ENCODE results near the gene IRX3.

The IRX3 gene

DNA sequence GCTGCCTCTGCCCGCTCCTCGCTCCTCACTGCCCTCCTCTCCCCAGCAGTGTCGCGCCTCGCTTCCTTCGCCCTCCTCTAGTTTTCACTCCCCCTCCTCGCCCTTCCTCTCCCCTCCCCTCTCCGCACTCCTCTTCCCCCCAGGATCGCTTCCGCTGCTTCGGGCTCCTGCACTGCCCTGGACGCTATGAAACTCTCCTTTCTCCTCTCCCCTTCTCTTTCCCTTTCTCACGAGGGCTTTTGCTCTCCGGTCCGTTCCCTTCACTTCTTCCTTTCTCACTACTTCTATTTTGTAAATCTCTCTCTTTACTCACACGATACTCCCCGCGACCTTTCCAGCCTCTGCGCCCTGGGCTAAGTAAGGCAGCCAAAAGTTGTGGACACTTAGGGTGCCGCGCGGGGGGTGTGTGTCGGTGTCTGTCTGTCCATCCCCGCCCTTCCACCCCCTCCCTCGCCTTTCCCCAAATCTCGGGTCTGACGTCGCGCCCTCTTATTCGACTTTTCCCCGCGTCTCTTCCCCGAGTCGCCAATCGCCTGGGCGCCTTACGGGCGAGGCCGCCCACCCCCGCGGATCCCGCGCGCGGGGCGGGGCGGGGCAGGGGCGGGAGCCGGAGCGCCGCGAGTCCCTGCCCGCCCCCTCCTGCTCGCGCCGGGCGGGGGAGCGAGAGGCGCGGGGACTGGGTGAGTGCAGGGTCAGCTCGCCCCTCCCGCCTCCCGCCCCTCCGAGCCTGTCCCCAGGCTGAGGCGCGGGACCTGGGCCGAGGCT, at the start of gene IRX3:
Gene IRX3 (minus strand): TSS at position 422 of the 765 bp plus-strand sequence. CDS start 737 bp downstream, outside the sequence.
- peak; percentile 7 for DNase-seq (ENCODE audit: low spot score)

- DNase-seq (ENCODE audit: low spot score): no peak
Observed at GRCh38 chr16:54335230-54335629, 48.6 kb upstream of the IRX3 start.

DNA sequence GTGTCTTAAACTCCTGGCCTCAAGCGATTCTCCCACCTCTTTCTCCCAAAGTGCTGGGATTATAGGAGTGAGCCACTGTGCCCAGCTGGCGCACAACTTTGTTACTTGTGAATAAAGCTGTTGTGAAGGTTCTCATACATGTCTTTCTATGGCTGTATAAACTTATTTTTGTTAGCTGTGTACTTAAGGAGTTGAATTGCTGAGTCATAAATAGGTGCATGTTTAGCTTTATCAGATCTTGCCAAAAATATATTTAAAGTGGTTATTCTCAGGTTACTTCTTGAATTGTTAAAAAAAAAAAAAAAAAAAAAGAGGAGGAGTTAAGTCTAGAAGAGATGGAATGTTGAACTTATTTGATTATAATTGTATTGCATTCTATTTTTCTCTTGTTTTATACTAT, 47.6 kb upstream of the IRX3 start:
- DNase-seq (ENCODE audit: low spot score): no peak

GRCh38 chr16:54331241-54332002, 44.8 kb upstream of the IRX3 start:
- DNase-seq (ENCODE audit: low spot score): no peak

DNA sequence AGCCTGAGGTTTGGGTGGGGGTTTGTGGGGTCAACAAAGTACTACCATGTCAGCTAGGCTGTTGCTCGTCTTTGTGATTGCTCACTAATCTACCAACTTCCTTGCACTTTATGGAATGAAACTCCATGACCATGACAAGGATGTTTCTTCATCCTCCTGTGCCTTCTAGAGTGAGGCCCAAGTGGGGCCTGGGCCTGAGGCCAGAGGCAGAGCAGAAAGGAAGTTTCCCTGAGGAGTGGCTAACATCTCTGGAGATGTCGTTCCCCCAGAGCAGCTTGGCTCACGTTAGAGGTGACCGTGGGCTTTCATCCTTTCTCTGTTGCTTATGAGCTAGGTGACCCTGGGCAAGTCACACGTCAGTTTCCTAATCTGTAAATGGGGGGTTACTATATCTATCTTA, 41.0 kb upstream of the IRX3 start:
- DNase-seq (ENCODE audit: low spot score): no peak

DNA sequence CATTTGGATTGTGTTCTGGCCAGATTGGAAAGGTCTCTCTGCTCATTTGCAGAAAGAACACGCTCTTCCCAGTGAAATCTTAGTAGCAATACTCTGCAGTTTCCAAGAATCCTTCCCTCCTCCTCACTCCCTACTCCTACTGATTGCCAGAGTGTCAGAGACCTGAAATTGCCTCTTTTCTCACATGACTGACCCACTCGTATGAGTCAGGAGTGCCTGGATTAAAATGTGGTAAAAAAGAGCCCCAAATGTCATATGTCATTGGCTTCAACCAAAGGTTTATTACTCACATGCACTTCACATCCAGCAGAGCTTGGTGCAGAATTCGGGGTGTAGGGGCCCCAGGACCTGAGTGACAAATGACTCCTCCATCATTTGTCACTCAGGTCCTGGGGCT, 39.7 kb upstream of the IRX3 start:
- DNase-seq (ENCODE audit: low spot score): no peak

DNA sequence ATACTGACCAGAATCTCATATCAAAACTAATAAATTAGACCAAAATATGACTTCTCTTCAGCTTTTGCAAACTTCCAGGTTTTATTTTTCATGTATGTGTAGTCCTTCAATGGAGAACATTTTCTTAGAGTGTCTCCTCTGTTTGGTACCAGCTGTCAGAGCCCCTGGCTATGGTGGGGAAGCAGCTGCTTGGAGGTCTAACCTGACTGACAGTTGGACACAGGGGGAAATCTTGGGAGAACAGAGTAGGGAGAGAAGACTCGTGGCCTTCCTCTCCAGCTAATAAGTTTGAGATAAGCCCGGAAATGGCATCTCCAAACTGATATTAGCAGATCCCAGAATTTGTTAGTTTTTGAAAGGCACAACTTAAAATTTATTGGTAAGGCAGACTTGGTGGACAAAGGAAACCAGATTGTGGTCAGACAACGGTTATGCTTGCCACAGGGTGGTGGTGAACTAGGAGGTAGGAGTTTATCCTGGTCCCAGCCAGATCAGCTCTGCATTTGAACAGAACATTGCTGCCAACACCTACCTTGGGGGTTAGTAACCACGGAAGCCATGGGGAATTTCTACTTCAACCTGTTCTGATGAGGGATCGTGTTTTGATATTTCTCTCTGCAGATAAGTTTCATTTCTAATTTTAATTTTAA, 39.2 kb upstream of the IRX3 start:
- no peak for DNase-seq (ENCODE audit: low spot score)

GRCh38 chr16:54324716-54325115, 38.1 kb upstream of the IRX3 start:
- DNase-seq (ENCODE audit: low spot score): no peak

DNA sequence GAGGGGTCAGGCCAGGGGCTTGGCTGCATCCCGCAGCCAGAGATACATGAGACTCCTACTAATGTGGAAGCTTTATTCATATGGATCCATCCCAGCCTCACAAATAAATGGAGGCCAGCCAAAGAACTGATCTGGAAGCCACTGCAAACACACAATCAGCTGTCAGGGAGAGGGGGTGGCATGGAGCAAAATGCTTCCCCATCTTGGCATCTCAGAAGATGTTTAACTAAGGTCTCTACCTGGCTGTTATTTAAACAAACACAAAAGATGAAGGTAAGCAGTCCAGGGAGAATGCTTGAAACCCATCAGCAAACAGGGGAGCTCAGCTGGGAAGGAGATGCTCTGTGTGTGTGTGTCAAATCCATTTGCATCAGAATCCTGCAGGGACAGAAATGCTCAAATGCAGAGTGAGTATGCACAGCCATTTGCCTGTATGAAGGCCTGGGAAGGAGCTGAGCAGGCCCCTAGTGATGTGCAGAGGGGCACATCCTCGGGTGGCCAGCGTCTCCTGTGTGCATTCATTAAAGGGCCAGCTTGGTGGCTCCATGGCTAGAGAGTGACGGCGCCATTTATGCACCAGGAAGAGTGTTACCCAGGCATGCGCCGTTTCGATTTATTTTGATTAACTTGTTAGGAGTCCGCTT, 34.2 kb upstream of the IRX3 start:
- DNase-seq (ENCODE audit: low spot score): no peak

DNA sequence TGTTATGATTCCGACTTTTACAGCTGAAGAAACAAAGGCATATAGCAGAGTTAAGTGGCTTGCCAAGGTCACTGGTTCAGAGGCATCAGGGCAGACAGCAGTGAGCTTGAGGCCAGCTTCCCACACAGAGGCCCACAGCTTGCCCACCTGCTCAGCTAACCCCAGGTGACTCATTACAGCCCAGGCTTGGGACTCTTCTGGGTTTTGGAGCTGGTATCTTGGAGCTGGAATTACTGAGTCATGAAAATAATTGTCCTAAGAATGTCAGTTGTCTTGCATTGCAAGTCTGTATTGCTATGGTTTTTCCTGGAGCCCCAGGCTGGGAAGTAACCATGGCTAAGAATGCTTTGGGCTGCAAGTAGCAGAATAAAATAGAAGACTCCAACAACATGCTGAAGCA, 32.4 kb upstream of the IRX3 start:
- no peak for DNase-seq (ENCODE audit: low spot score)

GRCh38 chr16:54317101-54317611, 30.6 kb upstream of the IRX3 start:
- DNase-seq (ENCODE audit: low spot score): no peak

DNA sequence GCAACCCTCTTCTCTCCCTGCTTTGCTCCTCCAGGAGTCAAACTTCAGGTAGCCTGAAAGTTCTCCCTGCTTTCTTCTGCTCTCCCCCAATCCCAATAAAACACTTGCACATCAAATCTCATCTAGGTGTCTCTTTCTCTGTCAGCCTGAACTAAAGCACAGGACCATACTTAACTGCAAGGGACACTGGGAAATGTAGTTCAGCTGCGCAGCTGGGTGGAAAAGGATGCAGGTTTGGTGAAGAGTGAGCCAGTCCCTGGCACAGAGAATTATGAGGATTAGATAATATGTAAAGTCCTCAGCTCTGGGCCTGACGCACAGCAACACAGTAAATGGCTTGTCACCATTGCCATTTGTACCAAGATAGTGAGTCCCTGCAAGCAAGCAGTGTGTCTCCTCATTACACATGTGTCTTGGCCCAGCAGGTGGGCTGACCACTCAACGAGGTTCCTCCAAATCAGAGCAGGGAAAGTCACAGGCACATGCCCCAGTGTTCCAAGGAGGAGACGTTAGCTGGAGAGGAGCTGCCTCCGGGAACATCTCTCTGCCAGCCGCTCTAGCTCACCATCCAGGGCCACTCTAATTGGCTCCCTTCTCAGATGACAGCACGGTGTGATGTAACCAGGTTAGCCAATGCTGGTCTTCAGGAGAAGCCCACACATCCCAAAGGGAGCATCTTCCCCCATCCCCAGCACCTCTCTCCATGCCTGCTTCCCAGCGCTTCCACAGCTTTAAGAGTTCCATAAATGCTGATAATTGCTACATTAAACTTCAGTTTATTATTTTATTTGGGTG, 29.7 kb upstream of the IRX3 start:
- DNase-seq (ENCODE audit: low spot score): no peak

DNA sequence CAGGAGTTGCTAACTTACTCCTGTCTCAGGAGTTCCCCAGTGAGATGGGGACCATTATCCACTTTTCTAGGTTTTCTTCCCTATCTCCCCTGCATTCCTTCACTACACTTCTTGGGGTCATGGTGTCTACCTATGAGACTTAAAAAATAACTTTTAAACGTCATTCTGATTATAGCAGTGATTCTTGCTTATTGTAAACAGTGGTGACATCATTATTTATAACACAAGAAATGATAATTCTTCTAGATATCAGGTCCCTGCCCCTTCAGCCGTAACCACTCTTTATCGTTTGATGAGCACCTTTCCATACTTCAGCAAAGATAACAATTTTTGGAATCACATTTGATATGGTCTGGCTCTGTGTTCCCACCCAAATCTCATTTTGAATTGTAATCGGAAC, 27.2 kb upstream of the IRX3 start:
- DNase-seq (ENCODE audit: low spot score): no peak

DNA sequence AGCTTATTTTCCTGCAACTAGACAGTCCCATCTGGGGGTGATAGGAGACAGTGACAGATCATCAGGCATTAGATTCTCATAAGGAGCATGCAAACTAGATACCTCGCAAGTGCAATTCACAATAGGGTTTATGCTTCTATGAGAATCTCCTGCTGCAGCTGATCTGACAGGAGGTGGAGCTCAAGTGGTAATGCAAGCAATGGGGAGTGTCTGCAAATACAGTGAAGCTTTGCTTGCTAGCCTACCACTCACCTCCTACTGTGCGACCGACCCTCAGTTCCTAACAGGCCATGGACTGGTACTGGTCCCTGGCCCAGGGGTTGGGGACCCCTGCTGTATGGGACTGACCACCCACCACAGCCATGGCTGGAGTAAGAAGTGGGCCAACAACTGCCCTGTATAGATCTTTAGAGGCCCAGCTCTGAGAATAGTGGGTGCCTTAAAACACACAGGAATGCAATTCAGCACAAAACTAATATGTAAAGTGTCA, 26.0 kb upstream of the IRX3 start:
- DNase-seq (ENCODE audit: low spot score): no peak

DNA sequence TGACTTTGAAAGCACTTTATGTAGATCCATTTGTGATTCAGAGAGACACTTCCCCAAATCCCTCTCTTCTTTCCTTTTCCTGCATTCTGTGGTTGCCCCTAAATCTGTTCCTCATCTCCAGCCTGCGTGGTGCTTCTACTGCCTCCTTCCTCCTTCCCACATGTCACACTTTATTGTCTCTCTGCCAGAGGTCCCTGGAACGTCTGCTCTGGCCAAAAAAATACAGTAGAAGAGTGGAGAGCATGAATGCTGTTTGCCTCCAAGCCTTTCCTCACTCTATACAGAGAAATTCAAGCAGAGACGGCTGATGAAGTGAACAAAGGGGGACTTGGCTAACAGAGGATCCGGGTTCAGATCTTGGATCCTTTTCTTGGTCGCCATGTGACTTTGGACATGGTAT, 22.8 kb upstream of the IRX3 start:
- DNase-seq (ENCODE audit: low spot score): no peak

DNA sequence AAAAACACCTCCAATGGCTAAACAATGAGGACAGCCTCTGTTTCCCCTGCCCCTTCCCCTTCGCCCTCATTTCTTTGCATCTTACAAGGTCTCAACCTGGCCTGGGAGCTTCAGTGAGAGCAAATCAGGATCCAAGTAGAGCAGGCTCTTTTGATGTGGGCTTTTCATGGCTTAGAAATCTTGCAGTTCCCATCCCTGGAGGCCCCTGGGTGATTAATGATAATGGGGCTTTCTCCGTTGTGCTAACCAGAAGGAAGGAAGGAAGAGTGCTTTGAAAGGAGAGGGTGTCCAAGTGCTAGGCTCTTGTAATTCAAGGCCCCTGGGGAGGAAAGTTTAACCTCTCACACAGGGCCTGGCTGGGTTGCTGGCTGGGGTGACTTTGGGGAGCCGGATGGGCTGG, 18.5 kb upstream of the IRX3 start:
- DNase-seq (ENCODE audit: low spot score): no peak

DNA sequence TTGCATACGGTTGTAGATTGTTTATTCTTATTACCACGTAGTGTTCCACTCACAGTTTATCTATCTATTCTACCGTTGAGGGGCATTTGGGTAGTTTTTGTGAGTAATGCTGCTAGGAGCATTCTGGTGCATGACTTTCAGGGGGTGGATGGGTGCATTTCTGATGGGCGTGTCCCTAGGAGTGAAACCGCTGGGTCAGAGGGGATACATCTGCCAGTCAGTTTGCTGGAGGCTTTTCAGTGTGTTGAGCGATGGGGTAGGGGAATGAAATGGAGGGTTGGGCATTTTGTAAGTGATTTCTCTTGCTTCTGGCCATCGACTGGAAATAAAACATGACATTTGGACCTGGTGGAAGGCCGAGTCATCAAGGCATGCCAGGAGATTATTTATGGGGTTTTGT, 17.0 kb upstream of the IRX3 start:
- no peak for DNase-seq (ENCODE audit: low spot score)

- no peak for DNase-seq (ENCODE audit: low spot score)
Observed at GRCh38 chr16:54297154-54297553, 10.6 kb upstream of the IRX3 start.

DNA sequence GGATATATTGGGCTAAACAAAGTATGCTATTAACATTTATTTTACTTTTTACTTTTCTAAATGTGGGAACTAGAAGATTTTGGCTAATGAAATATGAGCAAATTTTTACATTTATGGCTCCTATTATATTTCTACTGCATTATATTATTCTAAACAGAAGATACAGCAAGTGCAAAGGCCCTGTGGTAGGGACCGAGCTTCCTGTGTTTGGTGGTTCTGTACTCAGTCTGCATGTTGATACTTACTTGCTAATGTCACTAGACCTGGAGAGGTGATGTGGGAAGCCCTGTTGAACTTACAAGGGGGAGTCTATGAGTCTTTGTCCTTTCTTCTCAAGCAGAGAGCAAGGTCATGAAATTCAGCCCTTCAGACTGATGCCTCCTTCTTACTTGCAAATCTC, 10.0 kb upstream of the IRX3 start:
- no peak for DNase-seq (ENCODE audit: low spot score)

DNA sequence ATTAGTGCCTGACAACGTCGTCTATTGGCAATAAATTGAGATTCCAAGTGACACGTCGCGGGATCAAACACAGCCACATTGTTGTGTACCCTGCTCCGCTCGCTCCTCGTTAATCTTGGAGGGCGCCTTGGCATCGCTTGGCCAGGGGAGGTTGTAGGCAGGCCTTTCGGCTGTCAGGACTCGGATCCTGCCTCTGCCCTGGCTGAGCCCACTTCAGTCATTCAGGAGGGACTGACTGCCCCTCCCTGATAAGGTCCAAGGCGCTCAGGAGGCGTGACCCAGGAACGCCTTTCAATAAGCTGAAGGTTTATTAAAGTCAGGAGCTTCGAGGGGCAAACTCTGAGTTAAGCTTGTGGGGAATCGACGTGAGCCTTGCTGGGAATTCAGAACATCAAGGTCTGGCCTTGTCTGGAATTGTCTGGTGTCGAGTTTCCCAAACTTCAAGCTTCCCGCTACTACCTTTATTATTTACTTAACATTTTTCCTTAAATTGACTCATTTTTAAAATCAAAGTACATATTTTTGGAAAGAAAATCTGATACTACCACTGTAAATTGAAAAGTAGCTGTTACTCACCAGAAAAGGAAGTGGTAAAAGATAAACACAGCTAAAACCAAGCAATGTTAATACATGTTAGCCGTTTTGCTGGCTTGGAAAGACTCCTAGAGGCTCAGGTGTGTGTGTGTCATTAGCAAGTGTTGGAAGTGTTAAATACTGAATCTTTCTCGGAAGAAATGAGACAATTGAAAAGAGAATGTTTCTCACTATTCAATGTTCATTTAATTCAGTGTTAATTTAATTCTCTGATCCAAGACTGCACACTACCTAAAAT, 5.3 kb upstream of the IRX3 start:
- no peak for DNase-seq (ENCODE audit: low spot score)

Data from activated CD4-positive, alpha-beta T cell treated with anti-CD3 and anti-CD28 coated beads, Interleukin-2, Interleukin-4, amounts not matched to agents 100 ng/mL and 50 ng/mL, durations not matched to agents 16 hours and 8 hours (primary cell).